Vagina (tissue), 2 donors: Measurements from ENCODE around the gene COL6A1. TPM values are rescaled to one million over a fixed set of nuclear protein-coding genes. Genes with fewer than 3 reads are reported as not detected.

Source experiments
- DNase-seq, 2 donors: peaks; one replicate each; pipeline ENCODE4 v3.0.0-alpha.2; 2017; ENCODE audit errors: extremely low spot score in 2 of 2
- H3K27ac ChIP-seq: fragments of 200-600 bp; sonication (generic); one replicate; pipeline ENCODE4 v1.5.1; 2019
- H3K27me3 ChIP-seq: fragments of 200-600 bp; sonication (generic); one replicate; pipeline ENCODE4 v1.5.1; 2019
- H3K36me3 ChIP-seq, 2 donors: fragments of 200-600 bp; sonication (generic); one replicate each; pipeline ENCODE4 v1.5.1; 2017 to 2019
- H3K4me1 ChIP-seq: fragments of 200-600 bp; sonication (generic); one replicate; pipeline ENCODE4 v1.5.1; 2019
- H3K4me3 ChIP-seq, 2 donors: fragments of 200-600 bp; sonication (generic); 1 replicate in 1 of 2; 2 replicates in 1 of 2; pipeline ENCODE4 v1.5.1; 2016 to 2019
- H3K9me3 ChIP-seq: fragments of 200-600 bp; sonication (generic); one replicate; pipeline ENCODE4 v1.5.1; 2019
- POLR2A ChIP-seq, 2 donors: fragments of 450-650 bp; IDR thresholded peaks; one replicate each; pipeline ENCODE4 v1.6.1; 2017; ENCODE audit warnings: antibody characterized with exemption in 2 of 2, mild to moderate bottlenecking in 2 of 2, moderate library complexity in 2 of 2
- POLR2AphosphoS5 ChIP-seq, 2 donors: sonication (generic); formaldehyde crosslinking; IDR thresholded peaks; one replicate each; pipeline ENCODE4 v1.9.0; 2017; ENCODE audit warnings: antibody characterized with exemption in 2 of 2, mild to moderate bottlenecking in 2 of 2, low read depth in 1 of 2; ENCODE audit not compliant: insufficient read depth in 1 of 2
- intact Hi-C: fragments of 100-400 bp; cut with DNase I; formaldehyde crosslinking; loops from one replicate; pipeline ENCODE4 v1.15.1; 2023
- total RNA-seq: library from RNA; depleted of rRNA; stranded (reverse); fragments of >200 nt; gene quantifications from one replicate; pipeline ENCODE4 v1.2.3, GENCODE V29; 2016
- TF ChIP-seq, protein P1 (sequence below), 3 experiments: fragments of 450-650 bp in 2 of 3; fragments of 200-600 bp in 1 of 3; sonication (generic) in 1 of 3; IDR thresholded peaks; one replicate each; pipeline ENCODE4 v1.5.1; 2017 to 2019; ENCODE audit warnings: antibody characterized with exemption in 3 of 3, mild to moderate bottlenecking in 2 of 3, moderate library complexity in 2 of 3

Gene COL6A1
- total RNA-seq, 1 donor from 2014 or later, result 520 TPM

DNA sequence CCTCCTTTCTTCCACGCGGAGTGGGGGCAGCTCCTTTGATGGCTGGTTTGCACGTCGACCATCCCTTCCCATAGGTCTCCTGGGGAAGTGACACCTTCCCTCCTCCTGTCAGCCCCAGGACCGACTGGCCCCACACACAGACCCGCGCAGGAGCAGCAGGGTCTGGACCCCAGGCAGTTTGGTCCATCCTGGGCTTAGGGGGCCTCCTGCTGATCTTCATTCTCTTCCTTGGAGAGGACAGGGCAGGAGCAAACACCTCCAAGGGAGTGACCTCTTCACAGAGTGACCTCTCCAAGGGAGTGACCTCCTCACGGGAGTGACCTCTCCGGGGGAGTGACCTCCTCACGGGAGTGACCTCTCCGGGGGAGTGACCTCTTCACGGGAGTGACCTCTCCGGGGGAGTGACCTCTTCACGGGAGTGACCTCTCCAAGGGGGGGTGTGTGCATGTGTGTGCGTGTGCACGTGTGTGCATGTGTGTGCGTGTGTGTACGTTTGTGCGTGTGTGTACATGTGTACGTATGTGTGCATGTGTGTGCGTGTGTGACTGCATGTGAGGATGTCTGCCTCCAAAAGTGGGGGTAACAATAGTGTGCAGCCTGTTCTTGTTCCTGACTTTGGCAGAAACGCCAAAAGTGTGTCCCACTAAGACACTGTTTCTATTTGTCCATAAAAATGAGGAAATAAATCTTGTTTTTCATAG lies 29.8 kb downstream of the COL6A1 start:
- Histone ChIP-seq H3K27me3 (no peaks in the 10 kb centered on the region), H3K4me3 (no peak overlapping the region), H3K4me1 (no peaks in the 10 kb centered on the region), H3K36me3 (no peaks in the 10 kb centered on the region), H3K27ac (no peak overlapping the region), H3K9me3 (no peaks in the 10 kb centered on the region)
- peak in 1 of 2 donors; percentile 74 for DNase-seq
- TF ChIP-seq POLR2A (IDR thresholded peaks at IDR 0.05), result no peak
- intact Hi-C loops, result no loop called here

DNA sequence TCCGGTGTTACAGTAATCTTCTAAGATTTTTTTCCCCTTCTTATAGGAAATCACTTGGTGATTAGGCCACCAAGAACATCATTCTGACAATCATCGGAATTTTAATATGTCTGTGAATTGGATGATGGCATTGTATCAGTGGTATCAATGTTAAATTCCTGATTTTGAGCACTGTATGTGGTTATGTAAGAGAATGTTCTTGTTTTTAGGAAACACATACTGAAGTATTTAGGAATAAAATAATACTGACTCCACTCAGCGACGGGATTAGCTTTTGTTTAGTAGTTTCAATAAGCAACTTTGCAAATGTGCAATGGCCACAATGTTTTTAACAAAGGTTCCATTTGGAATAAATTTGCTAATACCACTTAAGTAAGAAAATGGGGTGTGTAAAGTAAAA lies 30.6 kb downstream of the COL6A1 start:
- no peaks in the 10 kb centered on the region for H3K9me3 ChIP-seq
- intact Hi-C loops, result no loop called here
- H3K4me3 ChIP-seq, result no peak overlapping the region
- DNase-seq, result no peak
- H3K27ac ChIP-seq, result no peak overlapping the region
- TF ChIP-seq, protein P1, sequence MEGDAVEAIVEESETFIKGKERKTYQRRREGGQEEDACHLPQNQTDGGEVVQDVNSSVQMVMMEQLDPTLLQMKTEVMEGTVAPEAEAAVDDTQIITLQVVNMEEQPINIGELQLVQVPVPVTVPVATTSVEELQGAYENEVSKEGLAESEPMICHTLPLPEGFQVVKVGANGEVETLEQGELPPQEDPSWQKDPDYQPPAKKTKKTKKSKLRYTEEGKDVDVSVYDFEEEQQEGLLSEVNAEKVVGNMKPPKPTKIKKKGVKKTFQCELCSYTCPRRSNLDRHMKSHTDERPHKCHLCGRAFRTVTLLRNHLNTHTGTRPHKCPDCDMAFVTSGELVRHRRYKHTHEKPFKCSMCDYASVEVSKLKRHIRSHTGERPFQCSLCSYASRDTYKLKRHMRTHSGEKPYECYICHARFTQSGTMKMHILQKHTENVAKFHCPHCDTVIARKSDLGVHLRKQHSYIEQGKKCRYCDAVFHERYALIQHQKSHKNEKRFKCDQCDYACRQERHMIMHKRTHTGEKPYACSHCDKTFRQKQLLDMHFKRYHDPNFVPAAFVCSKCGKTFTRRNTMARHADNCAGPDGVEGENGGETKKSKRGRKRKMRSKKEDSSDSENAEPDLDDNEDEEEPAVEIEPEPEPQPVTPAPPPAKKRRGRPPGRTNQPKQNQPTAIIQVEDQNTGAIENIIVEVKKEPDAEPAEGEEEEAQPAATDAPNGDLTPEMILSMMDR (IDR thresholded peaks at IDR 0.05), result no peak
- TF ChIP-seq POLR2A (IDR thresholded peaks at IDR 0.05), result no peak
- H3K36me3 ChIP-seq, result no peaks in the 10 kb centered on the region
- no peaks in the 10 kb centered on the region for H3K4me1 ChIP-seq
- no peaks in the 10 kb centered on the region for H3K27me3 ChIP-seq

DNA sequence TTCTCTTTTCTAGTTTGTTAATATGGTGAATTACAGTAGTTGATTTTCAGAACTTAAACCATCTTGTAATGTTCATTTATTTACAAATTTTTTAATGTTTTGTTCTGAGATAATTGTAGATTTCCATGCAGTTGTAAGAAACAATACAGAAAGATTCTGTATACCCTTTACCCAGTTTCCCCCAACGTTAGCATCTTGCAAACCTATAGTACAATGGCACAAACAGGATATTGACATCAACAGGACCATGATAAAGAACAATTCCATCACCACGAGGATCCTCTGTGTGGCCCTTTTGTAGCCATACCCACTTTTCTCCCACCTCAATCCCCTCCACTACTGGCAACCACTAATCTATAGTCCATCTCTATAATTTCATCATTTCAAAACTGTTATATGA lies 33.3 kb downstream of the COL6A1 start:
- no peak for DNase-seq
- TF ChIP-seq, protein P1 (IDR thresholded peaks at IDR 0.05), result no peak
- TF ChIP-seq POLR2A (IDR thresholded peaks at IDR 0.05) (no peak), POLR2AphosphoS5 (IDR thresholded peaks at IDR 0.05; ENCODE audit: insufficient read depth in 1 of 2, low read depth in 1 of 2) (no peak)
- Histone ChIP-seq H3K4me3 (no peak overlapping the region), H3K4me1 (no peaks in the 10 kb centered on the region), H3K9me3 (no peaks in the 10 kb centered on the region), H3K27ac (no peak overlapping the region), H3K27me3 (no peaks in the 10 kb centered on the region), H3K36me3 (no peaks in the 10 kb centered on the region)
- intact Hi-C loops, result no loop called here

DNA sequence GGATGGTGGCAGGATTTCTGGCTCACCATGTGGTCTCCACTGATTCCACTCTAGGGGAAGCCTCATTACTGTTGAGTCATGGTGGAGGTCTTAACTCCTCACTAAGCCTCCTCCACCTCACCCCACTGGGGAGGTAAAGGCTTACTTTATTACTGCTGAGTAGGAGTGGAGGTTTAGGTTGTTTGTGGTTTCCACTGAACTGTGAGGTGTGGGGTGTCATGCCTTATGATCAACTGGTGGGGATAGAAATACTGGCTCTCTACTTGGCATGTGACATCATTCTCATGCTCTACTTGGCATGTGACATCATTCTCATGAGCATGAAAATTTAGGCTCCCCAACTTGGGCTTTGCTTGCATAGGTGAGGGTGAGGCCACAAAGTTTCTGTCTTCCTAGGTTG lies 35.6 kb downstream of the COL6A1 start:
- Histone ChIP-seq H3K27ac (no peak overlapping the region), H3K9me3 (no peaks in the 10 kb centered on the region), H3K27me3 (no peaks in the 10 kb centered on the region), H3K36me3 (no peaks in the 10 kb centered on the region), H3K4me3 (no peak overlapping the region), H3K4me1 (peaks cover 7% of the 10 kb centered on the region)
- TF ChIP-seq, protein P1 (IDR thresholded peaks at IDR 0.05), result no peak
- TF ChIP-seq POLR2AphosphoS5 (IDR thresholded peaks at IDR 0.05; ENCODE audit: insufficient read depth in 1 of 2, low read depth in 1 of 2) (no peak), POLR2A (IDR thresholded peaks at IDR 0.05) (no peak)
- intact Hi-C loops, result no loop called here
- DNase-seq, result no peak

DNA sequence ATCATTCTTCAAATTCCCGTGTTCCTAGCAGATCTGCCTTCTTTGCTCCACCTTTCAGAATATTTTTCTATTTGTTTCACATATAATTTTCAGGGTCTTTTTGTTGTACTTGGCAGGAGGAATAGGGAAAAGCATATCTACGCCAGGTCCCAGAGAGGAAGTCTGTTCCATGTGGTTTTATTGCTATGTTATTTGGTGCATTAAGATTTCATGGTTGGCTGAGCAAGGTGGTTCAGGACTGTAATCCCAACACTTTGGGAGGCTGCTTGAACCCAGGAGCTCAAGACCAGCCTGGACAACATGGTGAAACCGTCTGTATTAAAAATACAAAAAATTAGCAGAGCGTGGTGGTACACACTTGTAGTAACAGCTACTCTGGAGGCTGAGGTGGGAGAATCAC lies 36.1 kb downstream of the COL6A1 start:
- intact Hi-C loops, result no loop called here
- no peak for TF ChIP-seq POLR2A (IDR thresholded peaks at IDR 0.05)
- TF ChIP-seq, protein P1 (IDR thresholded peaks at IDR 0.05), result no peak
- TF ChIP-seq POLR2AphosphoS5 (IDR thresholded peaks at IDR 0.05; ENCODE audit: insufficient read depth in 1 of 2, low read depth in 1 of 2), result no peak
- H3K4me1 ChIP-seq, result peaks cover 9% of the 10 kb centered on the region
- H3K4me3 ChIP-seq, result no peak overlapping the region
- H3K27ac ChIP-seq, result no peak overlapping the region
- no peaks in the 10 kb centered on the region for H3K27me3 ChIP-seq
- no peaks in the 10 kb centered on the region for H3K36me3 ChIP-seq
- no peaks in the 10 kb centered on the region for H3K9me3 ChIP-seq
- no peak for DNase-seq
